HG03520 (cell line): Measurements from ENCODE around the gene MEN1.

ENCODE experiments used
- ATAC-seq: cut with Tn5 transposase; IDR thresholded peaks from one replicate; pipeline ENCODE4 v1.9.1; 2021; ENCODE audit warnings: mild to moderate bottlenecking, moderate library complexity; ENCODE audit not compliant: unreplicated experiment

Gene MEN1

GRCh38 chr11:64765851-64766665, 44.3 kb downstream of the MEN1 start:
- no peak for ATAC-seq

GRCh38 chr11:64765291-64765850, 45.0 kb downstream of the MEN1 start:
- no peak for ATAC-seq

GRCh38 chr11:64764753-64765152, 45.6 kb downstream of the MEN1 start:
- no peak for ATAC-seq

GRCh38 chr11:64764040-64764611, 46.2 kb downstream of the MEN1 start:
- no peak for ATAC-seq

- ATAC-seq = no peak
These were observed 46.8 kb downstream of the MEN1 start for GRCh38 chr11:64763526-64764039.

GRCh38 chr11:64762674-64763525, 47.5 kb downstream of the MEN1 start:
- no peak for ATAC-seq

GRCh38 chr11:64762277-64762673, 48.1 kb downstream of the MEN1 start:
- ATAC-seq = no peak

GRCh38 chr11:64760759-64761420, 49.5 kb downstream of the MEN1 start:
- no peak for ATAC-seq

GRCh38 chr11:64759722-64760719, 50.3 kb downstream of the MEN1 start, which contains the start of gene PYGM:
Gene PYGM (minus strand): TSS chr11:64759974. CDS start chr11:64759898, 76 bp downstream.
- no peak for ATAC-seq

GRCh38 chr11:64759131-64759721, 51.1 kb downstream of the MEN1 start:
- ATAC-seq = no peak

GRCh38 chr11:64758330-64759079, 51.8 kb downstream of the MEN1 start:
- no peak for ATAC-seq

- ATAC-seq = no peak
These were observed 52.6 kb downstream of the MEN1 start for GRCh38 chr11:64757549-64758329.

GRCh38 chr11:64755681-64756361, 54.5 kb downstream of the MEN1 start:
- no peak for ATAC-seq

- no peak for ATAC-seq
These were observed 55.3 kb downstream of the MEN1 start for GRCh38 chr11:64754919-64755662.

GRCh38 chr11:64754124-64754918, 56.0 kb downstream of the MEN1 start:
- no peak for ATAC-seq
